ENCODE measurements around the gene STAC3.

The STAC3 gene

DNA sequence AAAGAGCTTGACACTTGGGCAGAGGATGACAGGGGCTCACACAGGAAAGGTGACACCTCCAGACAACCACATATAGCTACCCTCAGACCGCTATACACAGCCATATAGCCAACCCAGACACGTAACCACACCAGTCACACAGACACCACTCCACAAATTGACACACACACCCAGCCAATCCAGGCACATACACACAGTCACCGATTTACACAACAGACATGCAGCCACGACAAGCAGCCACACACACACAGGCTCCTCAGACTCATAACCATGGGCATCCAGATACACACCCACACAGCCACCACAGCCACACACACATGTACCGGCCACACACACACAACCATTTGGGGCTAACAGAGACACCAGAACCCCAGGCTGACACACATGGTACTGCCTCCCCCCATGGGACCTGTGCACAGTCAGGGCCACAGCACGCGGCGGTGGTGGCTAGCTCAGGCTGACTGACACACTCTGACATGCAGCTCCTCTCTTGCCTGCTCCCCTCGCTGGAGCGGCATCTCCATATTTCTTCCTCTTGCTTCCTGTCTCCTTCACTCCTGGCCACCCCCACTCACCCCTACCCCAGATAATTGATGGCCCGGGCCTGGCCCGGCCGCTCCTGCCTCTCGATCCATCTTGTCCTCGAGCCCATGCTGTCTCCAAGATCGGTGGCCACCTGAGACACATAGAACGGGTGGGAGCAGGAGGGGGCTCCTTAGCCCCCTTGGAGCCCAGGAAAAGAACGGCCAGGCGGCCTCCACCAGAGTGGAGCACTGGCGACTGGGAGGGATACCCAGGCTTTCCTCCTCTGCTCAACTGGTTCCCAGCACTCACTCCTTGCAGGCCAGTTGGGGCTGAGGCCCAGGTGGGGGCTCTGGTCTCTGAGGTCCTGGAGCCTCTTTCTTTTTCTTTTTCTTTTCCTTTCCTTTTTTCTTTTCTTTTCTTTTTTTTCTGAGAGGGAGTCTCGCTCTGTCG is 27.5 kb downstream of the STAC3 start:
- no peak for DNase-seq (ENCODE audit: extremely low spot score)
- ChIA-PET POLR2A (interaction anchor here (1.0 kb wide), 2 partner anchors 10 to 17 kb away, joined by 3 to 4 read pairs; no protein-coding TSS in a partner anchor), CTCF (interaction anchor here (0.6 to 1.5 kb wide), 4 partner anchors 10 to 257 kb away, joined by 3 to 6 read pairs (median 4); no protein-coding TSS in a partner anchor)
- TF ChIP-seq L3MBTL2 (conservative IDR thresholded peaks at IDR 0.05), result no peak
- no peak for TF ChIP-seq LEF1 (IDR thresholded peaks at IDR 0.05; ENCODE audit: borderline replicate concordance)
- no peak for TF ChIP-seq ZNF384 (IDR thresholded peaks at IDR 0.05)
- no peak for TF ChIP-seq FOXK2 (IDR thresholded peaks at IDR 0.05)
- no peak for TF ChIP-seq FOXM1 (IDR thresholded peaks at IDR 0.05; ENCODE audit: borderline replicate concordance)
- no peak for TF ChIP-seq ELF4 (IDR thresholded peaks at IDR 0.05)
- no peak for TF ChIP-seq SUZ12 (IDR thresholded peaks at IDR 0.05)
- TF ChIP-seq ARNT (IDR thresholded peaks at IDR 0.05), result no peak
- TF ChIP-seq TARDBP (IDR thresholded peaks at IDR 0.05), result no peak
- TF ChIP-seq SP1 (IDR thresholded peaks at IDR 0.05), result no peak
- no peak for TF ChIP-seq NFRKB (IDR thresholded peaks at IDR 0.05)
- no peak for TF ChIP-seq PKNOX1 (IDR thresholded peaks at IDR 0.05)

DNA sequence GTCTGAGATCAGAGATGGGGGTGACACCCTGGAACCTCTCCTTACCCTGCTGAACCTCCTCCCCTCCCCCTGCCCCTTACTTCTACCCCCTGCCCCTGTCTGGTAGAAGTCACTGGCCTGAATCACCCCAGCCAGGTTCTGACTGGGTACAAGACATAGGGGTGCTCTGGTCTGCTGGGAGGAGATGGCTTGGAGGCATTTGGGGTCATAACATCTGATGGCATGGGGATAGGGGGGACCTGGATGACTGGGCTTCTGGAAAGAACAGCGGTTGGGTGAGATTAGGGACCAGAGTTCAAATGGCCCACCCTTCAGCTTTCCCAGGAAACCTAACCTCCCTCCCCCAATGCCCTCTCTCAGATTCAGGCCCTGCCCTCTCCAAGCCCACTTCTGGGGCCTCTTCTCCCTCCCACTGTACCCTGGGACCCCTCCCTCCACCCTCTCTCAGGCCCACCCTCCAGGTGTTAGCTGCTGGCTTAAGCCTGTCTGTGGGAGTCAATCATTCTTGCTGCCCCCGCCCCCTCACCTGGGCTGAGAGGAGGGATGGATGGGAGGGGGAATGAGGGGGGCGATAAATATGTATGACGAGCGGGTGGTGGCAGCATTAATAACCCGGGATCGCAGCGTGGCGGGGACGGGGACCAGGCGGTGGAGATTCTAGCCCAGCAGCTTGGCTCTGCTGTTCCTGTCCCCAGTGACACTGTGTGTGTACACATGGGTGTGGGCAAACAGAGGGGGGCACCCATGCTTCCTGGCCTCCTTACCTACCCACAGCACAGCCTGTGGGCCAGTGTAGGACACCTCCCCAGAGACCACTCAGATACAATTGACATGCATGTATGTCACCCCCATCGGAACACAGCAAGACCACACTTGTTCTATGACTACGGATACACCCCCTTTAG is 28.4 kb downstream of the STAC3 start:
- no peak for DNase-seq (ENCODE audit: extremely low spot score)
- POLR2A ChIA-PET, result interaction anchor here (1.0 to 1.2 kb wide), 2 partner anchors 7 to 11 kb away, joined by 4 to 6 read pairs; partner anchors contain the start of gene SHMT2
- TF ChIP-seq CTBP1 (IDR thresholded peaks at IDR 0.05; ENCODE audit: borderline replicate concordance), result no peak
- no peak for TF ChIP-seq L3MBTL2 (conservative IDR thresholded peaks at IDR 0.05)
- TF ChIP-seq FOXA1 (IDR thresholded peaks at IDR 0.05), result no peak
- no peak for TF ChIP-seq SUZ12 (IDR thresholded peaks at IDR 0.05)
- no peak for TF ChIP-seq FOXM1 (IDR thresholded peaks at IDR 0.05; ENCODE audit: borderline replicate concordance)
- no peak for TF ChIP-seq FOXK2 (IDR thresholded peaks at IDR 0.05)
- no peak for TF ChIP-seq NFRKB (IDR thresholded peaks at IDR 0.05)
- TF ChIP-seq HDGF (IDR thresholded peaks at IDR 0.05; ENCODE audit: borderline replicate concordance), result no peak
- TF ChIP-seq ELF4 (IDR thresholded peaks at IDR 0.05), result no peak
- CTCF ChIA-PET, result interaction anchor here (1.0 to 1.5 kb wide), 3 partner anchors 9 to 21 kb away, joined by 3 to 6 read pairs (median 4); no protein-coding TSS in a partner anchor

DNA sequence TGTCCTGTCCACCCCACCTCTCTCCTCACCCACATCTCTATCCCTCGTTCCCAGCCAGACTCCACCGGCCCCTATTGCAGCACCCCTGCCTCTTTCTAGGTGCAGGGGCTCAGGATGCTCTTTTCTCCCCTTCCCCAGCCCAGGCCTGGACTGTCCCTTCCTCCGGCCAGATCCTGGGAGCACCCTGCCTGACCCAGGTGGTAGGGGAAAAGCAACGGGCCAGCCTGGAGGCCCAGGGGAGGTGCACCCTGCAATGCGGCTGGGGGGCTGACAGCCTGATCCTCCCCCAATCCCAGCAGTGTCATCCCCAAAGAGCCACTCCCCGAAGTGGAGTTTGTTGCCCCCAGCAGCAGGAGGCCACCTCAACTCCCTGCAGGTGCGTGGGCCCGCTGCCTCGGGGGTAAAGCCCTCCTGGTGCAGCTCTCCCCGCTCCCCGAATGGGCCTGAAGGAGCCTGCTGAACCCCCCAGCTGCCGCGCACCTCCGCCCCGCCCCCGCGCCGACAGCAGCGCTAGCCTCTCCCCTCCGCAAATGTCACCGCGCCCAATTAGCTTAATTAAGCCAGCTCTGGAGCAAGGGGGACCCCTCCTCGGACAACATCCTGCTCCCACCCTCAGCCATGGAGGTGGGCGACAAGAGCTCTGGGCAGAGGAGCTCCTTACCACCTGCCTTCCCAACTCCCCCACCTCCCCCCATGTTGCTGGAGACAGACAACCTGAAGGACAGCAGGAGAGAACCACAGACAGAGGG is 29.6 kb downstream of the STAC3 start:
- TF ChIP-seq ZNF384 (IDR thresholded peaks at IDR 0.05) (no peak), PKNOX1 (IDR thresholded peaks at IDR 0.05) (no peak), ELF4 (IDR thresholded peaks at IDR 0.05) (no peak), BHLHE40 (IDR thresholded peaks at IDR 0.05; ENCODE audit: borderline replicate concordance) (no peak), ARNT (IDR thresholded peaks at IDR 0.05) (no peak), L3MBTL2 (conservative IDR thresholded peaks at IDR 0.05) (no peak), FOXA1 (IDR thresholded peaks at IDR 0.05) (no peak), LEF1 (IDR thresholded peaks at IDR 0.05; ENCODE audit: borderline replicate concordance) (no peak), SUZ12 (IDR thresholded peaks at IDR 0.05) (no peak), CTBP1 (IDR thresholded peaks at IDR 0.05; ENCODE audit: borderline replicate concordance) (no peak), HDGF (IDR thresholded peaks at IDR 0.05; ENCODE audit: borderline replicate concordance) (no peak), NFRKB (IDR thresholded peaks at IDR 0.05) (no peak), TARDBP (IDR thresholded peaks at IDR 0.05) (no peak), FOXK2 (IDR thresholded peaks at IDR 0.05) (no peak), SP1 (IDR thresholded peaks at IDR 0.05) (no peak), FOXM1 (IDR thresholded peaks at IDR 0.05; ENCODE audit: borderline replicate concordance) (no peak)
- ChIA-PET CTCF (interaction anchor here (0.5 to 1.0 kb wide), 2 partner anchors 22 to 55 kb away, joined by 3 to 4 read pairs; no protein-coding TSS in a partner anchor), POLR2A (interaction anchor here (1.2 kb wide), 1 partner anchor 8 kb away, joined by 6 read pairs; the partner anchor contains the start of gene SHMT2)
- no peak for DNase-seq (ENCODE audit: extremely low spot score)

- ChIA-PET POLR2A (interaction anchor here (1.2 kb wide), 1 partner anchor 9 kb away, joined by 6 read pairs; the partner anchor contains the start of gene SHMT2), CTCF (interaction anchor here (0.5 kb wide), 1 partner anchor 56 kb away, joined by 4 read pairs; no protein-coding TSS in a partner anchor)
- TF ChIP-seq ARNT (IDR thresholded peaks at IDR 0.05) (no peak), PKNOX1 (IDR thresholded peaks at IDR 0.05) (no peak), FOXK2 (IDR thresholded peaks at IDR 0.05) (no peak), FOXM1 (IDR thresholded peaks at IDR 0.05; ENCODE audit: borderline replicate concordance) (no peak), NFRKB (IDR thresholded peaks at IDR 0.05) (no peak), LEF1 (IDR thresholded peaks at IDR 0.05; ENCODE audit: borderline replicate concordance) (no peak), TARDBP (IDR thresholded peaks at IDR 0.05) (no peak), ZNF384 (IDR thresholded peaks at IDR 0.05) (no peak), BHLHE40 (IDR thresholded peaks at IDR 0.05; ENCODE audit: borderline replicate concordance) (no peak), SUZ12 (IDR thresholded peaks at IDR 0.05) (no peak), FOXA1 (IDR thresholded peaks at IDR 0.05) (no peak), CTBP1 (IDR thresholded peaks at IDR 0.05; ENCODE audit: borderline replicate concordance) (no peak), SP1 (IDR thresholded peaks at IDR 0.05) (no peak), HDGF (IDR thresholded peaks at IDR 0.05; ENCODE audit: borderline replicate concordance) (no peak), ELF4 (IDR thresholded peaks at IDR 0.05) (no peak), L3MBTL2 (conservative IDR thresholded peaks at IDR 0.05) (no peak)
- no peak for DNase-seq (ENCODE audit: extremely low spot score)
These were observed 30.2 kb downstream of the STAC3 start for GRCh38 chr12:57220770-57221168.

Measured in HEK293T (cell line).